Ovary (tissue), 9 donors: ENCODE data around the gene RABGEF1. TPM values are rescaled to one million over a fixed set of nuclear protein-coding genes. Genes with fewer than 3 reads are reported as not detected.

Experiments
- DNase-seq, 5 donors: peaks; one replicate each; pipeline ENCODE4 v3.0.0-alpha.2; 2019 to 2020
- H3K27ac ChIP-seq, 2 donors: fragments of 200-600 bp; one replicate each; pipeline versions ENCODE4 v1.5.1 to v1.8.0; 2019 to 2022
- H3K27me3 ChIP-seq: fragments of 200-600 bp; one replicate; pipeline ENCODE4 v1.8.0; 2022
- H3K36me3 ChIP-seq: fragments of 200-600 bp; sonication (generic); one replicate; pipeline ENCODE4 v1.5.1; 2019
- H3K4me1 ChIP-seq: one replicate; pipeline ENCODE4 v1.8.1; 2013; ENCODE audit warnings: mild to moderate bottlenecking, moderate library complexity; ENCODE audit not compliant: insufficient read depth
- H3K4me3 ChIP-seq: fragments of 200-600 bp; sonication (generic); one replicate; pipeline ENCODE4 v1.5.1; 2017
- H3K9me3 ChIP-seq, 2 donors: fragments of 200-600 bp in 1 of 2; sonication (generic) in 1 of 2; one replicate each; pipeline versions ENCODE4 v1.5.1 to v1.8.1; 2013 to 2019; ENCODE audit warnings: mild to moderate bottlenecking in 1 of 2, moderate library complexity in 1 of 2
- EP300 ChIP-seq: sonication (generic); formaldehyde crosslinking; IDR thresholded peaks from one replicate; pipeline ENCODE4 v1.6.1; 2017; ENCODE audit warnings: antibody characterized with exemption
- POLR2A ChIP-seq: fragments of 450-650 bp; IDR thresholded peaks from one replicate; pipeline ENCODE4 v1.6.1; 2017; ENCODE audit warnings: antibody characterized with exemption, mild to moderate bottlenecking, moderate library complexity
- WGBS, 3 donors: extraction: QIAGEN DNeasy Blood & Tissue Kit in 1 of 3; methylation state at CpG; one replicate each; pipeline versions ENCODE4 v1.1.5 to v1.1.7; 2013 to 2017; 5-methylcytosine and 5-hydroxymethylcytosine counted together
- intact Hi-C, 4 donors: fragments of 100-400 bp; cut with DNase I; formaldehyde crosslinking; loops; one replicate each; pipeline versions ENCODE4 v1.11.0 to v1.15.1; 2022 to 2023
- polyA plus RNA-seq, 2 donors: library from polyadenylated mRNA; stranded (reverse); fragments of 200-250 nt in 1 of 2; fragments of 350-450 nt in 1 of 2; fragmentation: Illumina TruSeq in 1 of 2; extraction: RNeasy Lipid Tissue Mini Kit (QIAGEN cat#74804) in 1 of 2; gene quantifications; one replicate each; pipeline ENCODE4 v1.2.3, GENCODE V29; 2013 to 2014
- total RNA-seq, 7 donors: library from RNA; depleted of rRNA in 2 of 7; stranded (reverse); fragments of >200 nt in 2 of 7; fragmentation: NEBNext Ultra II Directional in 3 of 7; extraction: Animal tissue kit (Norgen Biotek cat#: 25700) in 3 of 7; gene quantifications; one replicate each; pipeline versions ENCODE4 v1.1.0 to v1.2.4, GENCODE V29; 2016 to 2023
- TF ChIP-seq, protein P1 (sequence below), 3 donors: fragments of 450-650 bp in 2 of 3; fragments of 200-600 bp in 1 of 3; IDR thresholded peaks; one replicate each; pipeline versions ENCODE4 v1.5.1 to v1.8.0; 2016 to 2022; ENCODE audit warnings: antibody characterized with exemption in 3 of 3, mild to moderate bottlenecking in 1 of 3
- donor health status: DM: no; HTN: no; CAD: no; lungs with moderate emphysema.
- donor health status: DM: no; HTN: no; CAD: no.
- donor health status: Bipolar disorder and iron deficiency.
- donor health status: DM: yes; HTN: yes; CAD: no.
- donor health status: DM: no; HTN: no; CAD: no.
- donor health status: DM: yes; HTN: yes; CAD: no.

Gene RABGEF1
- total and polyA plus RNA-seq, 9 donors = 13.1 to 29.9 (median 25.4) TPM

GRCh38 chr7:66735154-66735553 is 5.4 kb upstream of the RABGEF1 start:
- peaks cover 0 to 3% of the 10 kb centered on the region in 2 donors for H3K9me3 ChIP-seq

GRCh38 chr7:66735850-66736249 is 4.7 kb upstream of the RABGEF1 start:
- Histone ChIP-seq H3K27me3 (no peaks in the 10 kb centered on the region), H3K27ac (no peak overlapping the region), H3K36me3 (no peaks in the 10 kb centered on the region), H3K4me1 (peaks cover 4% of the 10 kb centered on the region), H3K4me3 (no peak overlapping the region), H3K9me3 (peaks cover 0 to 3% of the 10 kb centered on the region in 2 donors)
- 94 to 100% (median 96%) methylated on average over 1 of the region's 1 CpG for WGBS, 3 donors
- intact Hi-C loops = no loop called here
- no peak for DNase-seq
- TF ChIP-seq EP300 (no peak), POLR2A (no peak)
- TF ChIP-seq, protein P1, sequence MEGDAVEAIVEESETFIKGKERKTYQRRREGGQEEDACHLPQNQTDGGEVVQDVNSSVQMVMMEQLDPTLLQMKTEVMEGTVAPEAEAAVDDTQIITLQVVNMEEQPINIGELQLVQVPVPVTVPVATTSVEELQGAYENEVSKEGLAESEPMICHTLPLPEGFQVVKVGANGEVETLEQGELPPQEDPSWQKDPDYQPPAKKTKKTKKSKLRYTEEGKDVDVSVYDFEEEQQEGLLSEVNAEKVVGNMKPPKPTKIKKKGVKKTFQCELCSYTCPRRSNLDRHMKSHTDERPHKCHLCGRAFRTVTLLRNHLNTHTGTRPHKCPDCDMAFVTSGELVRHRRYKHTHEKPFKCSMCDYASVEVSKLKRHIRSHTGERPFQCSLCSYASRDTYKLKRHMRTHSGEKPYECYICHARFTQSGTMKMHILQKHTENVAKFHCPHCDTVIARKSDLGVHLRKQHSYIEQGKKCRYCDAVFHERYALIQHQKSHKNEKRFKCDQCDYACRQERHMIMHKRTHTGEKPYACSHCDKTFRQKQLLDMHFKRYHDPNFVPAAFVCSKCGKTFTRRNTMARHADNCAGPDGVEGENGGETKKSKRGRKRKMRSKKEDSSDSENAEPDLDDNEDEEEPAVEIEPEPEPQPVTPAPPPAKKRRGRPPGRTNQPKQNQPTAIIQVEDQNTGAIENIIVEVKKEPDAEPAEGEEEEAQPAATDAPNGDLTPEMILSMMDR (IDR thresholded peaks at IDR 0.05) = no peak

More at GRCh38 chr7:66735154-66735553, 5.4 kb upstream of the RABGEF1 start:
- no peak overlapping the region for H3K4me3 ChIP-seq
- H3K27ac ChIP-seq = no peak overlapping the region
- intact Hi-C loops = no loop called here
- no peaks in the 10 kb centered on the region for H3K36me3 ChIP-seq
- H3K27me3 ChIP-seq = no peaks in the 10 kb centered on the region
- 89 to 94% (median 91%) methylated on average over 3 of the region's 3 CpGs for whole genome bisulfite sequencing, 3 donors
- DNase-seq = no peak
- no peak for TF ChIP-seq POLR2A
- TF ChIP-seq EP300 = no peak
- TF ChIP-seq, protein P1 (IDR thresholded peaks at IDR 0.05) = no peak
- peaks cover 4% of the 10 kb centered on the region for H3K4me1 ChIP-seq

DNA sequence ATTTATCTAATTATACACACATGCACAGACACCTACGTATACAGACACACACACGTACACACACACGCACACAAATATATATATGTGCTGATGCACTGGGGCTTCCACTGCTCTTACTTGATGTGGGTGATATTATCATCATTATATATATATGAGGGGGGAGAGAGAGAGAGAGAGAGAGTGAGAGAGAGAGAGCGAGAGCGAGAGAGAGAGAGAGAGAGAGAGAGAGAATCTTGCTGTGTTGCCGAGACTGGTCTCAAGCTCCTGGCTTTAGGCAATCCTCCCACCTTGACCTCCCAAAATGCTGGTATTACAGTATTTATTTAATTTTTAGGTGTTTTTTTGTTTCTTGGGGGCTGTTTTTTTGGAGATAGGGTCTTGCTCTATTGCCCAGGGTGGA is 3.6 kb upstream of the RABGEF1 start:
- no peak for DNase-seq
- H3K4me1 ChIP-seq = peaks cover 1% of the 10 kb centered on the region
- 92 to 96% (median 93%) methylated on average over 6 of the region's 6 CpGs for WGBS, 3 donors
- H3K4me3 ChIP-seq = no peak overlapping the region
- TF ChIP-seq, protein P1 (IDR thresholded peaks at IDR 0.05) = no peak
- TF ChIP-seq POLR2A (no peak), EP300 (no peak)
- H3K36me3 ChIP-seq = no peaks in the 10 kb centered on the region
- intact Hi-C loops = no loop called here
- H3K27ac ChIP-seq = no peak overlapping the region
- no peaks in the 10 kb centered on the region for H3K27me3 ChIP-seq
- peaks cover 0 to 3% of the 10 kb centered on the region in 2 donors for H3K9me3 ChIP-seq

DNA sequence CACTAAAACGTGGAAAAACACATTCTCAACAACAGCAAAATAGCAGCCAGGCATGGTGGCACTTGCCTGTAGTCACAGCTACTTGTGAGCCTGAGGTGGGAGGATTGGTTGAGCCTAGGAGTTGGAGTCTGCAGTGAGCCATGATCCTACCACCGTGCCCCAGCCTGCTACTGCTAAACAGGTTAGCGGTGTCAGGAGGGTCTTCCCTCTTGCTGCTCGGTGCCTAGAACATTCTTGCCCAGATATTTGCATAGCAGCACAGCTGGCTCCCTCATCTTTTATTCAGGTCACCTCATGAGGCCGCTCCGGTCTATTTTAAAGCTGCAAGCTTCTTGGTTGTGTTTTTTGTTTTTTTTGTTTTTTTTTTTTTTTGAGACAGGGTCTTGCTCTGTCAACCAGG is 2.9 kb upstream of the RABGEF1 start:
- H3K27ac ChIP-seq = no peak overlapping the region
- no peak overlapping the region for H3K4me3 ChIP-seq
- H3K36me3 ChIP-seq = no peaks in the 10 kb centered on the region
- H3K27me3 ChIP-seq = no peaks in the 10 kb centered on the region
- H3K4me1 ChIP-seq = peaks cover 3% of the 10 kb centered on the region
- no peak for DNase-seq
- TF ChIP-seq, protein P1 (IDR thresholded peaks at IDR 0.05) = no peak
- TF ChIP-seq EP300 = no peak
- peaks cover 0 to 3% of the 10 kb centered on the region in 2 donors for H3K9me3 ChIP-seq
- intact Hi-C loops = no loop called here
- 68 to 81% (median 76%) methylated on average over 6 of the region's 6 CpGs for WGBS, 3 donors
